ENCODE data around the gene KRTAP20-4.

DNA sequence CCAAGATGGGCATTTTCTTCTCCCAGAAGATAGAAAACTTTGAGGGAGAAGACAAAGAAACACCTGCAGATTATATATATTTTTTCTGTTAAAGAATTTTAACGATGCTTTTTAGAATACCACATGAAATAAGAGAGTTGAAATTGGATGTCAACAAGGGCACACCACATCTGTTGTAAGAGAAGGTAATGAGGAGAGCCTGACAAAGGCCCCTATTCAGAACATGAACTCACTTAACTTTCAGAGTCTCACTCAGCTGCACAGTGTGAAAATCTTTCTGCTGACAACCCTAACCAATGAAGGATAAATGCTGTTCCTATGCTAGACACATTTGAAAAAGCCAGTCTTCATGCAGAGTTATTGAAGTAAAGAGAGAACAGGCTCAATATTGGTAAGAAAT lies 37.6 kb upstream of the KRTAP20-4 start:
- TF ChIP-seq, protein P1, sequence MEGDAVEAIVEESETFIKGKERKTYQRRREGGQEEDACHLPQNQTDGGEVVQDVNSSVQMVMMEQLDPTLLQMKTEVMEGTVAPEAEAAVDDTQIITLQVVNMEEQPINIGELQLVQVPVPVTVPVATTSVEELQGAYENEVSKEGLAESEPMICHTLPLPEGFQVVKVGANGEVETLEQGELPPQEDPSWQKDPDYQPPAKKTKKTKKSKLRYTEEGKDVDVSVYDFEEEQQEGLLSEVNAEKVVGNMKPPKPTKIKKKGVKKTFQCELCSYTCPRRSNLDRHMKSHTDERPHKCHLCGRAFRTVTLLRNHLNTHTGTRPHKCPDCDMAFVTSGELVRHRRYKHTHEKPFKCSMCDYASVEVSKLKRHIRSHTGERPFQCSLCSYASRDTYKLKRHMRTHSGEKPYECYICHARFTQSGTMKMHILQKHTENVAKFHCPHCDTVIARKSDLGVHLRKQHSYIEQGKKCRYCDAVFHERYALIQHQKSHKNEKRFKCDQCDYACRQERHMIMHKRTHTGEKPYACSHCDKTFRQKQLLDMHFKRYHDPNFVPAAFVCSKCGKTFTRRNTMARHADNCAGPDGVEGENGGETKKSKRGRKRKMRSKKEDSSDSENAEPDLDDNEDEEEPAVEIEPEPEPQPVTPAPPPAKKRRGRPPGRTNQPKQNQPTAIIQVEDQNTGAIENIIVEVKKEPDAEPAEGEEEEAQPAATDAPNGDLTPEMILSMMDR (IDR thresholded peaks at IDR 0.05; ENCODE audit: insufficient read depth, low read length, poor library complexity, severe bottlenecking): no peak
- no peak for TF ChIP-seq EZH2phosphoT487 (conservative IDR thresholded peaks at IDR 0.05; ENCODE audit: low read length)

Measured in SU-DHL-6 (cell line).